ENCODE data around the gene OSGEPL1.

GRCh38 chr2:189794310-189794709 is 31.7 kb upstream of the OSGEPL1 start:
- TF ChIP-seq EZH2phosphoT487 (IDR thresholded peaks at IDR 0.05; ENCODE audit: insufficient read depth, low read depth), result no peak
- no peak for TF ChIP-seq EZH2 (IDR thresholded peaks at IDR 0.05; ENCODE audit: insufficient read depth, poor library complexity, severe bottlenecking)
